Chondrocyte (in vitro differentiated cells): ENCODE data around the gene MEST. TPM values are rescaled to one million over a fixed set of nuclear protein-coding genes. Genes with fewer than 3 reads are reported as not detected.

Source experiments
- DNase-seq: peaks from one replicate; pipeline ENCODE4 v3.0.0; 2021; ENCODE audit warnings: mixed read lengths, low spot score
- H3K27ac Mint-ChIP-seq: one replicate; pipeline ENCODE4 v1.8.0; 2021; ENCODE audit warnings: mild to moderate bottlenecking, moderate library complexity, mixed read lengths; ENCODE audit not compliant: unreplicated experiment
- H3K27me3 Mint-ChIP-seq: 2 replicates; pipeline ENCODE4 v1.8.0; 2021; ENCODE audit warnings: low read depth, mixed read lengths
- H3K36me3 Mint-ChIP-seq: 2 replicates; pipeline ENCODE4 v1.8.0; 2021; ENCODE audit warnings: low read depth, mixed read lengths
- H3K4me1 Mint-ChIP-seq: 2 replicates; pipeline ENCODE4 v1.8.0; 2021; ENCODE audit warnings: low read depth, mild to moderate bottlenecking, mixed read lengths
- H3K4me3 Mint-ChIP-seq: one replicate; pipeline ENCODE4 v1.8.0; 2021; ENCODE audit warnings: mild to moderate bottlenecking, moderate library complexity, mixed read lengths; ENCODE audit not compliant: unreplicated experiment
- H3K9me3 Mint-ChIP-seq: 2 replicates; pipeline ENCODE4 v1.8.0; 2021; ENCODE audit warnings: low read depth, mixed read lengths
- CTCF ChIP-seq: fragments of 200-600 bp; sonication (generic); IDR thresholded peaks from 2 replicates; pipeline ENCODE4 v1.5.0; 2021; ENCODE audit warnings: antibody characterized with exemption, mild to moderate bottlenecking, moderate library complexity
- total RNA-seq: library from RNA; stranded (reverse); gene quantifications from 3 replicates; pipeline ENCODE4 v1.2.1, GENCODE V29; 2021

The MEST gene
- total RNA-seq, 1 donor from 2014 or later: 62.1 TPM

- Mint-ChIP-seq H3K27ac (no peak overlapping the region), H3K27me3 (no peaks in the 10 kb centered on the region)
- DNase-seq: no peak
These were observed 15.4 kb upstream of the MEST start for GRCh38 chr7:130476297-130477150.

GRCh38 chr7:130478991-130479390 lies 12.9 kb upstream of the MEST start:
- no peak for TF ChIP-seq CTCF
- Mint-ChIP-seq H3K4me3 (no peak overlapping the region), H3K4me1 (peaks cover 13% of the 10 kb centered on the region), H3K27ac (no peak overlapping the region), H3K27me3 (no peaks in the 10 kb centered on the region), H3K36me3 (no peaks in the 10 kb centered on the region), H3K9me3 (peaks cover 4% of the 10 kb centered on the region)
- no peak for DNase-seq

More at GRCh38 chr7:130476297-130477150, 15.4 kb upstream of the MEST start:
- Mint-ChIP-seq H3K4me1 (peaks cover 3% of the 10 kb centered on the region), H3K4me3 (no peak overlapping the region), H3K9me3 (peaks cover 4% of the 10 kb centered on the region), H3K36me3 (no peaks in the 10 kb centered on the region)
- TF ChIP-seq CTCF: no peak

GRCh38 chr7:130479716-130480400 lies 12.0 kb upstream of the MEST start:
- H3K4me1 Mint-ChIP-seq: peaks cover 13% of the 10 kb centered on the region
- DNase-seq: no peak
- no peak overlapping the region for H3K27ac Mint-ChIP-seq
- no peaks in the 10 kb centered on the region for H3K27me3 Mint-ChIP-seq
- H3K4me3 Mint-ChIP-seq: no peak overlapping the region
- peaks cover 4% of the 10 kb centered on the region for H3K9me3 Mint-ChIP-seq
- TF ChIP-seq CTCF: no peak
- H3K36me3 Mint-ChIP-seq: no peaks in the 10 kb centered on the region

- H3K9me3 Mint-ChIP-seq: peaks cover 4% of the 10 kb centered on the region
These were observed 10.0 kb upstream of the MEST start for GRCh38 chr7:130481898-130482297.

More at GRCh38 chr7:130481898-130482297, 10.0 kb upstream of the MEST start:
- Mint-ChIP-seq H3K36me3 (no peaks in the 10 kb centered on the region), H3K4me1 (peaks cover 28% of the 10 kb centered on the region), H3K4me3 (peak overlapping the region; percentile 4), H3K27ac (peak overlapping the region; percentile 80), H3K27me3 (no peaks in the 10 kb centered on the region)
- DNase-seq: no peak
- TF ChIP-seq CTCF: no peak
